ENCODE measurements around the gene CLDN6.

Gene CLDN6

GRCh38 chr16:2968738-2969544, 49.0 kb downstream of the CLDN6 start, which contains the start of gene PAQR4:
Gene PAQR4 (plus strand): TSS chr16:2969348. CDS start chr16:2969675, 327 bp downstream.
- peak; percentile 94 for DNase-seq

- DNase-seq: no peak
Measured at GRCh38 chr16:2968368-2968737, 49.6 kb downstream of the CLDN6 start.

DNA sequence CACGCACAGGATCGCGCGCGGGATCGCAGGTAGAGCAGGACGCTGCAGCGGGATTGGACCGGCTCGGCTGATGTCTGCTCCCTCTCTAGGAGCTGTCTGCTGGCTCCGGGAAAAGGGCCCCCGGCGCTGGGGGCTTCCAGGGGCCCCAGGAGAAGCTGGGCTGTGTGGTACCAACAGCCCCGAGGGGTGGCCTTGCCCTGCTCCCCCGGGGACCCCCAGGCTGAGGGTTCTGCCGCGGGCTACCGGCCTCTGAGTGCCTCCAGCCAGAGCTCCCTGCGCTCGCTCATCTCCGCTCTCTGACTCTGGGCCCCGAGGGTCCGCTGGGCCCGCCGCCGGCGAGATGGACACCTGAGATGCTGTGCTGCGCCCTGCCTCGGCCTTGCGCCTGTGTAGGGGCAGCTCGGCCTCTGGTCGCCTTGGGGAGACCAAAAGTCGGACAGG, 50.2 kb downstream of the CLDN6 start:
- DNase-seq: no peak

GRCh38 chr16:2967211-2967631, 50.8 kb downstream of the CLDN6 start:
- DNase-seq: no peak

DNA sequence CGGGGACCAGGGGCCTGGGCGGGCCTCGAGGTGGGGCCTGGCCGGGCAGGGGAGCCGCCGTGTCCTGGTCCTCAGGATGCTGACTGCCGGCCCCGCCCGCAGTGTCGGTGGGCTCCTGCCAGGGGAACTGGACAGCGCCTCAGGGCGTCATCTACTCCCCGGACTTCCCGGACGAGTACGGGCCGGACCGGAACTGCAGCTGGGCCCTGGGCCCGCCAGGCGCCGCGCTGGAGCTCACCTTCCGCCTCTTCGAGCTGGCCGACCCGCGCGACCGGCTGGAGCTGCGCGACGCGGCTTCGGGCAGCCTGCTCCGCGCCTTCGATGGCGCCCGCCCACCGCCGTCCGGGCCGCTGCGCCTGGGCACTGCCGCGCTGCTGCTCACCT, 51.2 kb downstream of the CLDN6 start:
- no peak for DNase-seq

GRCh38 chr16:2966043-2966807, 51.8 kb downstream of the CLDN6 start:
- DNase-seq: no peak

All from retina (tissue), 1 donor.